Activated naive CD4-positive, alpha-beta T cell treated with anti-CD3 and anti-CD28 coated beads, Interleukin-2, amount 50 U/mL, for 16 hours (primary cell): Measurements from ENCODE around the gene MAP3K8.
"Not testable (repeated sequence)": the region's sequence is repeated elsewhere in the genome, so short reads cannot be mapped to it uniquely, and the experiment has no call there.

Experiments used
- DNase-seq: peaks from one replicate; pipeline ENCODE4 v3.0.0-alpha.2; 2020

The MAP3K8 gene

DNA sequence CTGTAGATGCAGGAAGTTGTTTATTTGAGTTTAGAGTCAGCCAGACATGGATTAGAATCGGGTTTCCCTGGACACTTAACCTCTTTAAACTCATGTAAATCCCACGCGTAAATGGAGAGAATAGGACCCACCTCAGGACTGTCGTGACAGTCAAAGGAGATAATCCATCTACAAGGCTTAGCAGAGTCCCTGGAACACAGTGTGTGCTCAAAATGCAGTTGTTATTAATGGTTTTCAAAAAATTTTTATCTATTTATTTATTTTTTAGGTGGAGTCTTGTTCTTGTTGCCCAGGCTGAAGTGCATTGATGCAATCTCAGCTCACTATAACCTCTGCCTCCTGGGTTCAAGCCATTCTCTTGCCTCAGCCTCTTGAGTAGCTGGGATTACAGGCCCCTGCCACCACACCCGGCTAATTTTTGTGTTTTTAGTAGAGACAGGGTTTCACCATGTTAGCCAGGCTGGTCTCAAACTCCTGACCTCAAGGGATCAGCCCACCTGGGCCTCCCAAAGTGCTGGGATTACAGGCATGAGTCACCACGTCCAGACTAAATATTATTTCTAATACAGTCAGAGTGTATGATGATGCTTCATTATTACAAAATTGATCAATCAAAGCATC lies 10.2 kb upstream of the MAP3K8 start:
- not testable (repeated sequence) for DNase-seq

DNA sequence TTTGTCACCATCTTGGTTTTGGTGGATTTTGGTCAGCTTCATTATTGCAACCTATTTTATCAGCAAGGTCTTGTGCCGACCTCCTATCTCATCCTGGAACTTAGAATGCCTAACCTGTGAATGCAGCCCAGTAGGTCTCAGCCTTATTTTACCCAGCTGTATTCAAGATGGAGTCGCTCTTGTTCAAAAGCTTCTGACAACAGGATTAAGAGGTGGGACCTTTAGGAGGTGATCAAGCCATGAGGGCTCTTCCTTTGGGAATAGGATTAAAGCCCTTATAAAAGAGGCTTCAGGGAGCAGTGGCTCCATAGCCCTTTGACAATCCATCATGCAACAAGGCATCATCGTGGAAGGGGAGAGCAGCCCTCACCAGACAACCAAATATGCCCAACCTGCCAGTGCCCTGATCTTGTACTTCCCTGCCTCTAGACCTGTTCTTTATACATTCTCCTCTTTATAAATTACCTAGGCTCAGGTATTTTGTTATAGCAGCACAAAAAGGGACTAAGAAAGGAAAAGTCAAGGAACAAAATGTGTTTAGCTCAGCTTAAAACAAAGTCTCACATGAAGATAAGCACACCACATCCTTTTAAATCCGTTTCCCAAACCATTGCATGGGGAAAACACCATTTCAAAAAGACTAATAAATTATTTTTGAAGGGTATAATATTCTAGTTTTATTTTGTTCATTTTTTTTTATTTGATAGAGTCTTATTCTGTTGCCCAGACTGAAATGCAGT lies 8.5 kb upstream of the MAP3K8 start:
- DNase-seq: no peak

DNA sequence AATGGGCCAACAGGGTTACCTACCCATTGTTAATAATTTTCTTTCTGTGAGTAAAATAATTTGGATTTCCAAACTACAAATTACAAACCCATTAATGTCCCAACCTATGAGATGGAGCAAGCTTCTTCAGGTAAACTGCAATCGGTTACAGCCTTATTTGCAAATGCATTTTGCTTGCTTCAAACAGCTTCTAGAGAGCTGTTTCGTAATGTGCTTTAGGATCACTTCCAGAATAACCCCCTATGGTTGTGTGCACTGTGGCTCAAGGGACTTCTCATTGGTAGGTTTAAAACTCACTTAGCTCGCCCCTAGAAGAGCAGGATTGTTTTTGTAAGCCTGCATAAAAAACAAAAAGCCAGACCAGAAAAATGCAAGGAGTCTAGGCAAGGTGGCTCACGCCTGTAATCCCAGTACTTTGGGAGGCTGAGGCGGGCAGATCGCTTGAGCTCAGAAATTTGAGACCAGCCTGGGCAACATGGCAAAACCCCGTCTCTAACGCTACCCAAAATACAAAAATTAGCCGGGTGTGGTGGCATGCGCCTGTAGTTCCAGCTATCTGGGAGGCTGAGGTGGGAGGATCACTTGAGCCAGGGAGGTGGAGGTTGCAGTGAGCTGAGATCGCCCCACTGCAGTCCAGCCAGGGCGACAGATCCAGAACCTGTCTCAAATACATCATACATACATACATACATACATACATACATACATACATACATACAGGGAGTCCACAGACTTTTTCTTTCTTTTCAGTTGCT lies 3.3 kb upstream of the MAP3K8 start:
- DNase-seq: no peak

DNA sequence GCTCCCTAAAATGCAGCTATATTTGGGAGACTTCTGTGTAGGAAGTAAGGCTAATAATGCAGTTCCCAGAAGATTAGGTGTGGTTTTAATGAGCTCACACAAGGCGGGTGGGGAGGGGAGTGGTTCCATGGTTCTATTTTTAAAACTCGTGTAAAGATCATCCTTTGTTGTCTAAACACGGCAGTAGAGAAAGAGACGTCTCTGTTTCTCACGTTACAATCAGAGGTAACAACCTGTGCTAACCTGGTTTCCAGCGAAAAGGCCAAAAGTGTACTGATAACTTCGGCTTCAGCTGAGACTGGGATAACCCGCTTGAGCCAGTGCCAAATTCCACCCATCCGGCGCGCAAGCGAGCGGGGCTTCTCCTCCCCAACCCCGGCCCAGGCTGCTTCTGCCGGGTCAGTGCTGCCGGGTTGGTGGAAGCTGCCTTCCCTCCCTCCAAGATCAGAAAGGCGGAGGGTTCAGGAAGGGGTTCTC lies 2.5 kb upstream of the MAP3K8 start:
- no peak for DNase-seq

DNA sequence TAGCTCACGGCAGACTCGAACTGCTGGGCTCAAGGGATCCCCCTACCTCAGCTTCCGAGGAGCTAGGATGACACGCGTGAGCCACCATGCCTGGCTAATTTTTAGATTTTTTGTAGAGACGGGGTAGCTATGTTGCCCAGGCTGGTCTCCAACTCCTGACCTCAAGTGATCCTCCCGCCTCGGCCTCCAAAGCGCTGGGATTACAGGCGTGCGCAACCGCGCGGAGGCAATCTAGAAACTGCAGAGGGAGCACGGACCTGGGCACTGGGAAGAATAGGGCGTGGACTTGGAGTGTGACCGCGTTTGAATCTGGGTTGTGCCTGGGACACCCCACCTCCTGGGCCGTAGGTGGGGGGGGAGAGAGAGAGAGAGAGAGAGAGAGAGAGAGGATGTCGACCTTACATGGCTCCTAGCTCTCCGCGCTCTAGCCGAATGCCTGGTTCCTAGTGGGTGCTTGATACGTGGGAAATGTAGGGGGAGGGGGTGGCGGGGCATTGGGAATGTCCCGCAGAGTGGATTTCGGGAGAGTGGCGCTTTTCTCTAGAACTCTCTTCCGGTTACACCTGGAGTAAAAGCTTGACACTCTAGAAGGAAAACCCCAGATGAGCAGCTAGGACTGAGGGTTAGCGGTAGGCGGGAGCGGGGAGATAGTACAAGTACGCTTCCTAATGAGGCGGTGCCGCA lies 1.2 kb upstream of the MAP3K8 start:
- DNase-seq: no peak

DNA sequence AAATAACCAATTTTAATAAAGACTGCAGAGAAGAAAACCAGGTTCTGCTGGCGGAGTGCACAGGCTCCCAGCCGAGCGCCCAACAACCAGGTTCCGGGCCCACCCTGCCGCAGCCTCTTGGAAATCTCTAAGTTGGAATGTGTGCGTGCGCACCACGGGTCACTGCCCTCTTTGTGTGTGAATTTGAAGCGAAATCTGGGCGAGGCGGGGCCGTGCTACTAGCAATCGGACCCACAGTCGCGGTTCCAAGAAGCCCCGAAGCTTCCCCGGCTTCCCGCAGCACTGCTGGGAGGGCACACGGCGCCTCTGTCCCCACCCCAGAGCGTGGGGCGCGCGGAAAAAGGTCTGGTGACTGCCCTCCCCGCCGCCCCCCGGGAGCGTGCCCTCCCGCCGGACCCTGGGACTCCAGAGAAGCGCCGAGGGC lies 666 bp upstream of the MAP3K8 start:
- peak; percentile 39 for DNase-seq

DNA sequence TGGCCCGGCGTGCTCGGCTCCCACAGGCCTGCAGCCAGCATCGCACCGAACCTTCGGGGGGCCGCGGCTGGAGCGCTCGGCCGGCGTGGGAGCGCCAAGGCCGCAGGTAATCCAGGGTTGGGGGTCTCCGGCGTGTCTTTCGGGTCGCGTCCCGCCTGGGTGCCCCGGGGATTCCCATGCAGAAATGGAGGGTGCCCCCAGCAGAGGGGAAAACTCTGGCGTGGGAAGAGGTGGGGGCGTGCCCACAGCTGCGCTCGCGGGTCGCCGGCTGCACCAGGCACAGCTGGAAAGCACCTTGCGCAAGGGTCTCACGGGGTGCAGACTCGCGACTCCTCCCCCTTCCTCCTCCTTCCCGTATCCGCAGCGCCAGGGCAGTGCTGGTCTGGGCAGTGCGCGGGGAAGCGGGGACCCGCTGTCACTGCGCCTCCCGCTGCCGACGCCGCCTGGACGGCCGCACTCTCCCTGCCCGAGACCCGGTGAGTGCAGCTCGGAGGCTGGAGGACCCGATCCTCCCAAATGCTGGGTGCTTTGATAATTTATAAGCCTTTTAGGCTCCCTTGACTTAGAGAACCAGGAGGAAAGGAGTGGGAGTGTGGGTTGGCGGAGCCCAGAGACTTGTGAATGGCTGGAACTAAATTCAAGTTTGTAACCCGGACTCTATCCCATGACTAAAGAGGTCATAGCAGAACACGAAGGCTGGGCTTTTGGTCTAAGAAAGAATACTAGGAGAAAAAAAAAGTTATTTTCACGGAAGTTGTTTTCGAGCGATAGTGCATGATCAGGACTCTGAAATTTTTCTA lies 489 bp downstream of the MAP3K8 start:
- DNase-seq: peak; percentile 55

DNA sequence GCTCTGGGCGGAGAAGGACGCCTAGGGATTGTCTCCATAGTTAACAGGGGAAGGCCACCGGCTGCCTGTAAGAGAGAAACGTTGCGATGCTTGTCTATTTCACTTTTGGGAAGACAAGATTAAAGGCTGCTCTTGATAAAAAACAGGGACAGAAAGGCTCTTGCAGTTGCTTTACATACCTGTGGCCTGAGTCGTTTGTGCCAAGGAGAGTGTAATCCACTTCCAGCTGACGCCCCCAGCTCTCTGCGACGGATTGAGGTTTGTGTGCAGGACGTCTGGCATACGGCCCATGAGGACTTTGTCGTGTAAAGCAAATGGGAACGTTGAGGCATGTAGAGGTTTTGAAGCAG lies 1.1 kb downstream of the MAP3K8 start:
- DNase-seq: no peak

DNA sequence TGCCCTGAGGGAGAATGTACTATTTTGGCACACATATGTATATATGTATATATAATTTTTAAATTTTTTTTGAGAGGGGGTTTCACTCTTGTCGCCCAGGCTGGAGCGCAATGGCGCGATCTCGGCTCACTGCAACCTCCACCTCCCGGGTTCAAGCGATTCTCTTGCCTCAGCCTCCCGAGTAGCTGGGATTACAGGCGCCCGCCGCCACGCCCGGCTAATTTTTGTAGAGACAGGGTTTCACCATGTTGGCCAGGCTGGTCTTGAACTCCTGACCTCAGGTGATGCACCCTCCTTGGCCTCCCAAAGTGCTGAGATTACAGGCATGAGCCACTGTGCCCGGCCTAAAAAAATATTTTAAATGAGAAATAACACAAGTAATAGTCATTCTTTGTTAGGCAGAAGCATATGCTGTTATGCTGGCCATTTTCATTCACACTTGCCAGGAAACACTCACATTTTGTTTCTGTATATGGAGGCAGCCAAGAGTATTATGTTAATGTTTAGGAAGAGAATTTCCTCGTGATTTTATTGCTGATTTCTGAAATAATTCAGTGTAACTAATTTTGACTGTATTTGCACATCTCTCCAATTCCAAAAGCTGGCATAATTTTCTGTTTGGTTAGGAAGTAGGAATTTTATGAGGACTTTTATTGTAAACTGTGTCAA lies 1.6 kb downstream of the MAP3K8 start:
- not testable (repeated sequence) for DNase-seq

DNA sequence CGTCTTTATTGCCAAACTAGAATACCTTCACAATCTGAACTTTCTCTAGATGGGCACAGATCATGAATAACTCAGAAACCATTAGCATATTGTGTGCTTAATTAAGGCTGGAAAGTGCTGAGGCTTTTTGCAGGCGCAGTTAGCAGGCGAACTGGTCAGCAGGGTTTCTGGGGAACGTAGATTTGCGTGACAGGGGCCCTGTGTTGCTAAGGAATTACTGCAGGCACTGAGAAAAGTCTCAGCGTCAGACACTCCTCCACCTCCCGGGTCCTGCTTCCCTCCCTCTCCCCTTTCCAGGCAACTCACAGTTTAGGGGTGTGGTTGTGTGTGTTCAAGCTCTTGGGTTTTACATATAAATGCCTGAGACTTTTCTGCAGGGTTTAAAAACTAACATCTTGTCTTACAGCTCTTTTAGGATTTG lies 2.2 kb downstream of the MAP3K8 start:
- DNase-seq: no peak

DNA sequence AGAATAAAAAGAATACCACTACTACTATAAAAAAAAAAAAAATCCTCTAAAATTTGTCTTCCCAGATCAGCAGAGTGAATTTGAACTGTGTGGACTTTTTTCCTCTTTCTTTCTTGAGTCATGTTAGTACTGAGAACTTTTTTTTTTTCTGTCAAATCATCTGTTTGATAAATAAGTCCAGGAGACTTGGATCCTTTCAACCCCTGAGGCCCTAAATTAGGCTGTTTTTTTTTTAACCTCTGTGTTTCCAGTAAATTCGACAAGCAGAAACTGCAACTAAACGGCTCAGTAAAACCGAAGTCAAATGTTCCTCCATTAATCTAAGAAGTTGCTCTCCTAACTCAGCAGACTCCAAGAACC lies 2.7 kb downstream of the MAP3K8 start:
- DNase-seq: no peak

DNA sequence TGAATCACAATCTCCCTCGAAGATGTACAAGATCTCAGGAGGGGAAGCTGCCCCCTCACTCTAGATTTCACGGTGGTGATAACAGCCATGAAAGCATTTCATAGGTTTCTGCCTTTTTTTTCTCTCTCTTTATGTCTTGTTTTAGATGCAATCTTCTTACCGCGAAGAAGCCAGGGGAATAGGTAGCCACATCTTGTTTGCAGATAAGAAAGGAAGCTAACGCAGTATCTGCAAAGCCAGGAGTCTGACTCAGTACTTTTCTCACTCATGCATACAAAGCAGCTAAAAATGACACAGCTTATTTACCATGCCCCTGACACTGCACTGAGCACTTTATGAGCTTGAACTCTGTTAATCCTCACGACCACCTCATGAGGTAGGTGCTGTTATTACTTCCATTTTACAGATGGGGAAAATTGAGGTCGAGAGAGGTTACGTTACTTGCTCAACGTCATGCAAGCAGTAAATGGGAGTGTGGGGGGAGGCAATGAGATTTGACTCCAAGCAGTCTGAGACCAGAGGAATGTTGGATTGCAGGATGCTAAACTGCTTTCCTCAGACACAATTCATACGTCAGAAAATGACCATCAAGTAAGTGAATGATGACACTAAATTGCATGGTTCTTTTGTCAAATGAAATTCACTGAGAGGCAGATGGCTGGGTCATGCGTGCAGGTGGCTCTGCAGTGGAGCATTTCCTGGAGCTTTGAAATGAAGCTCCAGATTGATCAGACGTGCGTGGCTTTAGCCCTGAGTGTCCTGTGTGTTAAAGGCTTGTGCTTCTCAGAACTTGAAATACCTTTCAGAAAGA lies 3.3 kb downstream of the MAP3K8 start:
- no peak for DNase-seq

DNA sequence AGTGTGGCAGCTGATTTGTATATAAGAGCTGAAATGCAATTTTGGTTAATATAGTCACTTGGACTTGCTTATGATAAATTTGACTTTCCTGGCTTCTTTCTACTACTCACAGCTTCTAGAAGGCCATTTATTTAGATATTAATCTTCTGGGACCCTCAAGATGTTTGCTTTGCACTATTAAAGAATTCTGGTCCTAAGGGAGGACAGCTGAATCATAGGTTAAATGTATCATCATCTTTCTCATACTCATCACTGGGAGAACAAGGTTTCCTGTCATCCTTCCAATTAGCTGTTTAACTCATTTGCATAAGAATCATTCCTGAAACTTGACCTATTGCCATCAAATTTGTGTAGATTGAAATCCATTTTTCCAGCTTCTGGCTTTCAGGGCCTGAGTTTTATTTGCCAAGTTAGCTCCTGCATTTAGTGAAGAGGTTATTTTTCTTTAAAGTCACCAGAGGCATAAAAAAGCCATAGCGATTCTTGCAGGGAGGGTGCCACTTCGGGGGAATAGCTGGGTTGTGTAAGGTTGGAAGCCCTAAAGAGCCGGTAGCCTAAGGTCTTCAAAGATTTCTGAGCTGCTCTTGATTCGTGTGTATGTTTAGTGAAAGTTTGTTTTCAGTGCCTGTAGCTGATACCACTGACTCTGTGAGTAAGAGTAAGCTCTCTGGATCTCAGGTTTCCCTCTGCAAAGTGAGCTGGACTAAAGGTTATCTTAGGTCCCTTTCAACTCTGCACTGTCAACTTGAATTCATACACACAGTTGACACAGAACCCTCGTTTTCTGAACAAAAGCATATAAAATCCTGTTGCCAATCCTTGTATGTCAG lies 4.3 kb downstream of the MAP3K8 start:
- DNase-seq: no peak

DNA sequence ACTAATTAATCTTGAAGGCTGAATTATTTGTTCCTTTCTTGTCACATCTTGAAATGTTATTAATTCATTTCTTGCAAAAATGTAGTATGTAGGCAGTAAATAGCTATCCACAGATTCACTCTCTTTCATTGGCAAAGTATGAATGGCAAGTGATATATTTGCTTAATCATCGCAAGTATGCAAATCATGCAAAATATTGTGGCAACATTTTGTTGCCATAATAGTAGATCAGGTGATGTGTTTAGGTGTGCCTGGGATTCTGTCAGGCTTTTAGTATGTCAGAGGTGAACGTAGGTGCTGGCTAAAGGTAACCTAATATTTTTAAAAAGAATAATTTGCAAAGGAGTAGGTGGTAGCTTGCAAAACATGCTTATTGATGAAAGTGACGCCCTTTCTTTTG lies 5.9 kb downstream of the MAP3K8 start:
- DNase-seq: no peak

DNA sequence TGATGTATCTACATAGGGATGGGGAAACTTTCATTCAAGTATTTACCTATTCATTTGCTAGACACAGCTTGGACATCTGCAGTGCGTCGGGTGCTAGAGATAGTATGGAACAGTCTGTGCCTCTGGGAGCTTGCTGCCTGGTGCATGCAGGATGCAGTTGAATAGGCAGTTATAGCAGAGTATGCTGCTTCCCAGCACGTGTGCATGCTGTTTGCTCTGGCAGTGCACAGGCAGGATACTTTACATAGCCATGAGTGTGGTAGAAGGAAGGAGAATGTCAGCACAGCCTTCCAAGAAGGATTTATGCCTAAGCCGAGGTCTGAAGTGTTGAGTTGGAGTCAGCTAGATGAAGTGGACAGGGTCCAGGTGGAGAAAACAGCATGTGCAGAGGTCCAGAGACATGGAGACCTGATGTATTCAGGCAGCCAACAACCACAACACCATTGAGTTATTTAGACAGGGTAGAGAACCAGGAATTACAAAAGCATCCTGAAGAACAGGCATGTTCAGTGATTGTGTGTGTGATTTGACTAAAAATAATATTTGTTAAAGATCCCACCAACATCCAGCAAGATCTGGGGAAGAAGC lies 8.1 kb downstream of the MAP3K8 start:
- DNase-seq: no peak

DNA sequence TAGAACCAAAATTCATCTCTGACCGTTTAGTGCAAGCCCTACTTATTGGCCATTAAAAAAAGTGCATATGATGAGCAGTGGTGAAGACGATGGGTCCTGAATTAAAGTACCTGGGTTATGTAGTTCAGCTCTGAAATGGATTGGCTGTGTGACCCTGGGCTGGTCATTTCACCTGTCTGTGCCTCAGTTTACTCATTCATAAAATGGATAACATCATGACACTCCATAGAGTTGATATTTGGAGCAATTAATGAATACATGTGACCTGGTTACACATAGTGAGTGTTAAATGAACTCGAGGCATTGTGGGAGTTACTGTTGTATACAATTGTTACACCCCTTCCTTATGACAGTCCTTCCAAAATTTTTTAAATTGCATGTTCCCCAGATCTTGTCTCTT lies 9.1 kb downstream of the MAP3K8 start:
- DNase-seq: no peak

DNA sequence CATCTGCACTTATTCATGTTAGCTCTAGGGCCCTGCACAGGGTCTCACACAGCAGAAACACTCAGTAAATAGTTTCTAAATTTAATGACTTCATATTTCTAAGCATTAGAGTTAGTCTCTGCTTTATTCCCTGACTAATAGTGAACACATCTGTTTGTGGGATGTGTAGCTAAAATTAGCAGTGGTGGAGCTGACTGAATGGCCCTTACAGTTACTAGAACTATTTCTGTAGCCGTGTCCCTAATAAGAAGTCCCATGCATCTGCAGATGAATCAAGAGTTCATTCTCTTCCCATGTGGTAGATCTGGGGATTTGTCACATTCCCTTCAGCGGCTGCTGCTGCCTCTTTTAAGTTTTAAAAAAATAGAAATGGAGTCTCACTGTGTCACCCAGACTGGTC lies 11.7 kb downstream of the MAP3K8 start:
- DNase-seq: no peak

DNA sequence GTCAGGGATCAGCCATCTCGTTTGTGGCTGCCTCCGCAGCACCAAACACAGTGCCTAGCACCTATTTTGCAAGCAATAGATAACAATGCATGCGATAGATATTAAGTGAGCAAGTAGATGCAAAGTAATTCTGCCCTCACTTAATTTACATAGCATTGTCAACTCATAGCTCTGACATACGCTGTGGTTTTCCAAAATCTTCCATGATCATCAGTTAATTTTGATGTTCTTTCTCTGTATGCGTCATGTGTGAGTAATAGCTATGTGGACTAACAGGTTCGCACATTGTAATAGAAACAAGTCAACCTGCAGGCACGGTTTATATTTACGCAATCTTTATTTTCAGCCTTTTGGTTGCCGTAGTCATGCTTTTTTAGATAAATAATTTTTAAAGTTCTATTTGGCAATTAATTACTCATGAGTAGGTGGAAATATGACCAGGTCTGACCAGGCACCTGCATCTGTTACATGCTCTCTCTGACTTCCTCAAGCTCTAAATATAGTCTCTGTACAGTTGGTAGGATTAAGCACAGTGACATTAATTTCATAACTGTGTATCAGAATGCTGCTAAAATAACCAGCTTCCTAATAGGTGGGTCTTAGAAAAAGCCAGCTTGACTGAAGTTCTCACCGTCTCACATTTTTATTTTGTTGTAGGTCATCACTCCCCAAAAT lies 13.3 kb downstream of the MAP3K8 start:
- no peak for DNase-seq

DNA sequence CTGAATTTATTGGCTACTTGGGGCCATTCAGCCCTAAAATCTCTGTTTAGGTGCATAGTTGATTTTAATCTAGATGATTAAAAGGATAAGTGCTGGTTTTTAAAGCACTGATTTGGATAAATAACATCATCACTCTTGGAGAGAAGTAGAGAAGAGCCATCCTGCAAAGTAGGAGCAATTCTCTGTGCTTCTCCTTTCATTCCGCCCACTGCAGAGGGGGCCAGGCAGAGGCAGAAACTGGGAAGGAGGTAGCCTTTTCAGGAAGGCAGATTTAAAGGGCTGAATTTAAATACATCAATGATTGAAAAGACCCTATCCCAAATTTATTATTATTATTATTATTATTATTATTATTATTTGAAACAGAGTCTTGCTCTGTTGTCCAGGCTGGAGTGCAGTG lies 14.1 kb downstream of the MAP3K8 start:
- DNase-seq: no peak
